ENCODE measurements around the gene ZFYVE1.

GRCh38 chr14:73026845-73027542 lies at the start of gene ZFYVE1:
- peak; percentile 30 for TF ChIP-seq POLR2AphosphoS5 (IDR thresholded peaks at IDR 0.05; ENCODE audit: insufficient read depth, low read depth, low read length)
- TF ChIP-seq, protein P1, sequence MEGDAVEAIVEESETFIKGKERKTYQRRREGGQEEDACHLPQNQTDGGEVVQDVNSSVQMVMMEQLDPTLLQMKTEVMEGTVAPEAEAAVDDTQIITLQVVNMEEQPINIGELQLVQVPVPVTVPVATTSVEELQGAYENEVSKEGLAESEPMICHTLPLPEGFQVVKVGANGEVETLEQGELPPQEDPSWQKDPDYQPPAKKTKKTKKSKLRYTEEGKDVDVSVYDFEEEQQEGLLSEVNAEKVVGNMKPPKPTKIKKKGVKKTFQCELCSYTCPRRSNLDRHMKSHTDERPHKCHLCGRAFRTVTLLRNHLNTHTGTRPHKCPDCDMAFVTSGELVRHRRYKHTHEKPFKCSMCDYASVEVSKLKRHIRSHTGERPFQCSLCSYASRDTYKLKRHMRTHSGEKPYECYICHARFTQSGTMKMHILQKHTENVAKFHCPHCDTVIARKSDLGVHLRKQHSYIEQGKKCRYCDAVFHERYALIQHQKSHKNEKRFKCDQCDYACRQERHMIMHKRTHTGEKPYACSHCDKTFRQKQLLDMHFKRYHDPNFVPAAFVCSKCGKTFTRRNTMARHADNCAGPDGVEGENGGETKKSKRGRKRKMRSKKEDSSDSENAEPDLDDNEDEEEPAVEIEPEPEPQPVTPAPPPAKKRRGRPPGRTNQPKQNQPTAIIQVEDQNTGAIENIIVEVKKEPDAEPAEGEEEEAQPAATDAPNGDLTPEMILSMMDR (IDR thresholded peaks at IDR 0.05; ENCODE audit: extremely low read depth in 1 of 2, insufficient read depth in 1 of 2, low read depth in 1 of 2, low read length in 2 of 2), result no peak
- peak; percentile 85 for TF ChIP-seq POLR2A (IDR thresholded peaks at IDR 0.05; ENCODE audit: low read depth, low read length)
- TF ChIP-seq MAX (IDR thresholded peaks at IDR 0.05; ENCODE audit: insufficient read depth, insufficient read length), result peak; percentile 47
- TF ChIP-seq FOS (IDR thresholded peaks at IDR 0.05; ENCODE audit: borderline replicate concordance, insufficient read depth, low read length), result no peak
- TF ChIP-seq EZH2 (IDR thresholded peaks at IDR 0.05; ENCODE audit: borderline replicate concordance, low read depth, low read length, severe bottlenecking), result no peak
- no peak for TF ChIP-seq GATA2 (IDR thresholded peaks at IDR 0.05; ENCODE audit: insufficient read depth, insufficient read length, low read depth, low read length)
- TF ChIP-seq JUN (IDR thresholded peaks at IDR 0.05; ENCODE audit: borderline replicate concordance, insufficient read depth, insufficient read length, low read depth), result no peak
- no peak for TF ChIP-seq MYC (IDR thresholded peaks at IDR 0.05; ENCODE audit: low read depth, low read length)
